GM18517 (cell line): ENCODE measurements around the gene KRTAP5-6.
"Not testable (repeated sequence)": the region's sequence is repeated elsewhere in the genome, so short reads cannot be mapped to it uniquely, and the experiment has no call there.

Source experiments
- ATAC-seq: cut with Tn5 transposase; IDR thresholded peaks from one replicate; pipeline ENCODE4 v1.9.1; 2021; ENCODE audit warnings: mild to moderate bottlenecking, moderate library complexity; ENCODE audit not compliant: unreplicated experiment

KRTAP5-6 gene

DNA sequence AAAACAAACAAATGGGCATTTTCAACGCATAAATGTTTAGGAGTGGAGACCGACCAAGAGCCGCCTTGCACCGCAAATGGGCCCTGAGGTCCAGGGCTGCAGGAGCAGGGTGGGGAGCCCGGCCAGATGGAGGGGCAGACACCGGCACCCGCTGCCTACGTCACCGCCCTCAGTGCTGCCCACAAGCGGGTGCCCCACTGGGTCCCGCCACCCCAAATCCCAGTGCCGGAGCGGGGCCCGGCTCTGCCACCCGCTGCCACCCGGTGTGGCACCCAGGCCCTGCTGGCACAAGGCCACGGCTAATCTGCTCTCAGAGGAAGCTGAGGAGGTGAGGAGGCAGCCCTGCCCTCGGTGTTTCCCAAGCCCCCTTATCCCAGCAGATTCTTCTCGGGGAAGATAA is 13.8 kb upstream of the KRTAP5-6 start:
- not testable (repeated sequence) for ATAC-seq

GRCh38 chr11:1683904-1684572 is 13.0 kb upstream of the KRTAP5-6 start:
- not testable (repeated sequence) for ATAC-seq

GRCh38 chr11:1684886-1685874 is 11.8 kb upstream of the KRTAP5-6 start:
- ATAC-seq, result not testable (repeated sequence)

DNA sequence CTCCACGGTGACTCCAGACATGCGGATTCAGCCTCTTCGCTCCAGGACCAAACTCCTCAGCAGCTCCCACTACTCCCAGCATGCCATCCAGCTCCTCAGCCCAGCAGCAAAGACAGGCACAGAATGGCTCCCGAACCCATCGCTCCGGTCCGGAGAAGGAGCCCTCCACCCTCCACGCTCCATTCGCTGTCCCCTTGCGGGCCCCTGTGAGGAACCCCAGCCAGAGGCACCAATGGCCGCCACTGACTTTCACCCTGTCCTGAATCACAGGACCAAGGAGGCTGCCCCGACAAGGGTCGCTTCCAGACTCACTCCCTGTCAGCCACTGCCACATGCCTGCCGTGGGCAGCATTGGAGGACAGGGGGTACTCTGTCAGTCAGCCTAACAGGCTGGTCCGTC is 10.8 kb upstream of the KRTAP5-6 start:
- ATAC-seq, result not testable (repeated sequence)

- ATAC-seq, result not testable (repeated sequence)
Measured at GRCh38 chr11:1688336-1688947, 8.6 kb upstream of the KRTAP5-6 start.

- ATAC-seq, result not testable (repeated sequence)
Measured at GRCh38 chr11:1689250-1690166, 7.5 kb upstream of the KRTAP5-6 start.

- no peak for ATAC-seq
Measured at GRCh38 chr11:1690167-1691025, 6.6 kb upstream of the KRTAP5-6 start.

DNA sequence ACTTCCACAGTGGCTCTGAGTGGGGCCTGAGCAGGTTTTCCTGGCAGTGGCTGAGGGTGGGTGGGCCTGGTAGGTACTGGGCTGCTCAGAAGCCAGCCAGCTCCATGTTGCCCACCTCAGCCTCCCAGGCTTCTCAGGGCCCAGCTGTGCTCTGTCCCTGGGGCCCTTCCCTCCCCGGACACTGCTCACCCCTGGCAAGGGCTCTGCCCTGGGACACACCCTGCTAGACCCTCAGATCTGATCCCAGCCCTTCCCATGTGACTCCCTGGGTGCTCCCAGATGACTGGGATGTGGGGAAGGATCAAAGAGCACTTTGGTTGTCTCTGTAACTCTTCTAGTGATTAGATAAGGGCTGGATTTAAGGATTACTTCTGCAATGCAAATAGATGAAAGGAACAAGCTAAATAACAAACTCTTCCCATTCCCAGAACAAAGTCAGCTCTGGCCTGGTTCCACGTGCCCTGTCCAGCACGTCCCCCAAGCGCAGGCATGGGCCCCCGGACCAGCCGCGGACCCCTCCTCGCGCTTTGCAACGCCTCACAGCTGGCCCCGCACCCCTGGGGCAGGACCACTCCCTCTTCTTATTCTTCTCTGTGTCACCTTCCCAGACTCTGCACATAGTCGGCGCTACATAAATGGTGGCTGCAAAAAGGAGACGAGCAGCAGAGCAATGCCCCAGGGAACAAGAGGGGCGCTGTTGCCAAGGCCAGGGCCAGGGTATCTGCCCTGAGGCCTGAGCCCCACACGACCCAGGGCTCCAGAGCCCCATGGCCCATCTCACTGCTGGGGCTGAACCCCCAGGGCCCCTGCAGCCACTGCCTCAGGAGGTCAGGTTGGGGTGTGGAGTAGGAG is 5.7 kb upstream of the KRTAP5-6 start:
- no peak for ATAC-seq

GRCh38 chr11:1691878-1692707 is 4.9 kb upstream of the KRTAP5-6 start:
- no peak for ATAC-seq

DNA sequence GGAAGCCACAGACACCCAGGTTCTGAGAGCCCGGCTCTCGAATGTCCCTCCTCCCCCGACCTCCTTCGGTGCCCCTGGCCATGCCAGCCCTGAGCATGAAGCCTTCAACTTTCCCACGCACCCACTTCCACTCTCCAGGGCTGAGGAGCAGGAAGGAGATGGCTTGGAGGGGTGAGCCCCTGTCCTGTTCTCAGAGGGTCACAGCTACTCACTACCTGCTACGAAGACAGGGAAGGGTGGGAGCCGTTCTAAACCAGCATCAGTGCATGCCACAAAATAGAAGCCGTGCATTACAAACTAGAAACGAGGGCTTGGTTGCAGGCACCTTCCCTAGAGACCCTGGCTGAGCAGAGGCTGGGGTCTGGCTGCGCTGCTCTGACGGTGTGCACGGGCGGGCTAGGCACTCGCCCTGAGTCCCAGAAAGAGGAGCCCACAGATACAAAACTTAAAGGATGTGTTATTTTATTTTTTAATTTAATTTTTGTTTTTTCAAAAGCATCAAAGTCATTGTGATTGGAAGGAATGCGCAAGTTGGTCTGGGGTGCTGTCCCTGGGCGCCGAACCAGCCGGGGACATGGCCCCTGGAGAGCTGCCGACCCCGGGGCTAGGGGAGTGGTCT is 4.2 kb upstream of the KRTAP5-6 start:
- ATAC-seq, result no peak

DNA sequence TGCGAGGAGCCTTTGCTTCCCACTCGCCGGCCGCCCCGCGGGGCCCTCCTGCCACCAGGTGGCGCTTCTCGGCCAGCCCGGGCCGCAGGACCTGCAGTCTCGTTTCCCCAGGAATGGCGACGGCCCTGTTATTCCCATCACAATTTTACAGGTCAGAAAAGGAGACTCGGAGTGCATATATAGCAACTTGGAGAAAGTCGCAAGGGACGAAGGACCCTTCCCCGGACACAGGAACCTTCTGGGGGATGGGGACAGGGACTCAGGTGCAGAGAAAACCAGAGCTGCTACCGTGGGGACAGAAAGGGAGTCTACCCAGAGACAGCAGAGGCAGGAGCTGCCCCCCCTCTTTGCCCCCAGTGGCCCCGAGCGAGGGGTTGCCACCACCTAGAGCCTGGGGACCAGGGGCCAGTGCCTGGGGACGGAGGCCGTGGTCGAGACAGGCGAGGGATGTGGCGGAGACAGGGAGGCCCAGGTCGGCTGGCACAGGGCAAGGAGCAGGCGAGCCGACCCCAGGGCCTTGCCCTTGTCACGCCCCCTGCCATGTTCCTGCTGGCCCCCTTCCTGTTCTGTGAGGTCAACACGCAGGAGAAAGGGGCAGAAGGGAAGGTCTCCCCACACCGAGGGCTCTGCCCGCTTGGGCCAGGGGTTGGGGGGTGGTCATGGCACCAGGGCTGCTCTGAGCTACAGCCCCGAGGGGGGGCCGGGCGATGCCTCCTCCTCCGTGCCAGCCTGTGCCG is 3.5 kb upstream of the KRTAP5-6 start:
- no peak for ATAC-seq

- ATAC-seq, result no peak
Measured at GRCh38 chr11:1694064-1694845, 2.7 kb upstream of the KRTAP5-6 start.

DNA sequence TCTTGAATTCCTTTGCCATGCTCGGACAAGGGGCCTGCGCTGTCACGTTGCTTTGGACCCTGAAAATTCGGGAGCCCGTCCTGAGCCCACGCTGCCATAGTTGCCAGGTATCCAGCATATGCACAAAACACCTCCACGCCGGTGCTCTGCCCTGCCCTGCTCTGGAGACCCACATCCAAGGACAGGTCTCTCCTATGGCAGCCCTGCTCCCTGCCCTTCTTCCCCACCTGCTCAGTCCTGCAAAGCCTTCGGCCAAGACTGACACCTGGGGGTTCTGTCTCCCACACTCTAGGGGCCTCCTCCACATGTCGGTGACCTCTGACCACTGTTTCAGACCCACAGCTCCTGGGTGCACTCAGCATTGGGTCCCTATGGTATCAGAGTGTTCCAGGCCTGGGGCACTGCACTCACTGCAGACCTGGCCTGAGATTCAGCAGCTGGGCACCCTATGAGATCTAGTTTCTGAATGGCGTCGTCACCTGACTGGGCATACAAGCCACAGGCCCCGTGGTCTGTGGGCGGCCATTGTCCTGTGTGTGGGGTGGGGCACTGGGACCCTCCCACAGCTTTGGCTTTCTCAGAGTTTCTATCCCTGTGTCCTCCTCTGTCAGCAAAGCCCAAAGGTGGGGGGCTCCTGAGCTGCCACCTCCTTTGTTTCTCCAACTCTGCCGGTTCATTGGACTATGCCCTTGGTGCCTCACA is 2.0 kb upstream of the KRTAP5-6 start:
- no peak for ATAC-seq

DNA sequence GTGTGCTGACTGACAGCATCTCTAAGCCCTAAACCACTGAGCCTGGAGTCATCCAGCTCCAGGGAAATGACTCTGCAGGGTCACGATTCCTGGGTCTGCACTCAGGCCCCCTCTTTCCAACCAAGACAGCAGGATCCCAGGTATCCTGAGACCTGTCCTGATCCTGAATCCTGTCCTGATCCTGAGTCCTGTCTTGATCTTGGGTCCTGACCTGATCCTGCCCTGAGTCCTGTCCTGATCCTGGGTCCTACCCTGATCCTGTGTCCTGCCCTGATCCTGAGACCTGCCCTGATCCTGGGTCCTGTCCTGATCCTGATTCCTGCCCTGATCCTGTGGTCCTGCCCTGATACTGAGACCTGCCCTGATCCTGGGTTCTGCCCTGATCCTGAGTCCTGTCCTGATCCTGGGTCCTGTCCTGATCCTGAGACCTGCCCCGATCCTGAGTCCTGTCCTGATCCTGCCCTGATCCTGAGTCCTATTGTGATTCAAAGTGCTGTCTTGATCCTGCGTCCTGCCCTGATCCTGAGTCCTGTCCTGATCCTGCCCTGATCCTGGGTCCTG is 1.4 kb upstream of the KRTAP5-6 start:
- no peak for ATAC-seq

DNA sequence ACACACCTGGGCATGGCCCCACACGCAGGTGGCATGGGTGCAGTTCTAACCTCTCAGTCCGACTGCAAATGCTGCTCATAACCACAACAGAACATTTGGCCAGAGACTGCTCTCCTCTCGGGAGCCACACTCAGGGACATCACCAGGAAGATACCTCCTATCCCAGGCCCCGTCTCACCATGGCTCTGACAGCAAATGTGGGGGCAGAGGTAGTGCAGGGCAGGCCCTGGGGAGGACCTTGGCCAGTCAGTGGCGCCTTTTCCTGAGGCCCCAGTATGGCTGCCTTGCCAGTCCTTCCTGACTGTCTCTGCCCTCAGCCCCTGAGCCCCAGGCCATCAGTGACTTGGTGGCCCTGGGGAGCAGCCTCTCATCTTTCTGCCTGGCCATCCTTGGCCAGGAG is 2.8 kb downstream of the KRTAP5-6 start:
- ATAC-seq, result no peak
